NCI-H774 (cell line): ENCODE results near the gene HESX1.

Experiments used
- DNase-seq: peaks from one replicate; lab custom pipeline; 2025; lab: John Stamatoyannopoulos, UW

The HESX1 gene

GRCh38 chr3:57199895-57200297 is at the start of gene HESX1:
HESX1 (minus strand) TSS chr3:57199978; CDS start chr3:57199918, 60 bp downstream.
- no peak for DNase-seq

GRCh38 chr3:57244946-57245345 is 45.2 kb upstream of the HESX1 start:
- DNase-seq, result no peak

GRCh38 chr3:57234613-57235575 is 35.1 kb upstream of the HESX1 start:
- no peak for DNase-seq

- DNase-seq, result no peak
These were observed 34.0 kb upstream of the HESX1 start for GRCh38 chr3:57233799-57234198.

GRCh38 chr3:57230006-57230405 is 30.2 kb upstream of the HESX1 start:
- no peak for DNase-seq

GRCh38 chr3:57227930-57228751 is 28.4 kb upstream of the HESX1 start:
- DNase-seq, result no peak

GRCh38 chr3:57227204-57227929 is 27.6 kb upstream of the HESX1 start, which contains the start of gene APPL1:
APPL1 (plus strand) TSS chr3:57227729; CDS start chr3:57227884, 155 bp downstream.
- DNase-seq, result peak; percentile 81

GRCh38 chr3:57226176-57226575 is 26.4 kb upstream of the HESX1 start:
- no peak for DNase-seq

GRCh38 chr3:57224856-57225255 is 25.1 kb upstream of the HESX1 start:
- DNase-seq, result no peak

- DNase-seq, result no peak
These were observed 22.1 kb upstream of the HESX1 start for GRCh38 chr3:57221883-57222282.

GRCh38 chr3:57206423-57206822 is 6.6 kb upstream of the HESX1 start:
- no peak for DNase-seq

- DNase-seq, result no peak
These were observed 5.1 kb downstream of the HESX1 start for GRCh38 chr3:57194641-57195040.

- DNase-seq, result no peak
These were observed 7.8 kb downstream of the HESX1 start for GRCh38 chr3:57192028-57192427.

GRCh38 chr3:57184526-57184925 is 15.3 kb downstream of the HESX1 start:
- DNase-seq, result no peak

GRCh38 chr3:57179580-57180410 is 20.0 kb downstream of the HESX1 start:
- DNase-seq, result no peak

- no peak for DNase-seq
These were observed 23.7 kb downstream of the HESX1 start for GRCh38 chr3:57176045-57176444.

GRCh38 chr3:57173687-57174086 is 26.1 kb downstream of the HESX1 start:
- DNase-seq, result no peak

- DNase-seq, result no peak
These were observed 28.8 kb downstream of the HESX1 start for GRCh38 chr3:57170946-57171345.

- peak; percentile 19 for DNase-seq
These were observed 29.7 kb downstream of the HESX1 start for GRCh38 chr3:57169872-57170623.

GRCh38 chr3:57169108-57169507 is 30.7 kb downstream of the HESX1 start:
- no peak for DNase-seq
